VCaP (cell line): ENCODE data around the gene DIAPH1.

Experiments
- H3K27ac ChIP-seq: fragments of 450-650 bp; 2 replicates; pipeline ENCODE4 v1.5.1; 2017
- TF ChIP-seq, protein P1 (sequence below): fragments of 450-650 bp; conservative IDR thresholded peaks from 2 replicates; pipeline ENCODE4 v1.5.1; 2017; ENCODE audit warnings: mild to moderate bottlenecking, moderate library complexity

DIAPH1 gene

DNA sequence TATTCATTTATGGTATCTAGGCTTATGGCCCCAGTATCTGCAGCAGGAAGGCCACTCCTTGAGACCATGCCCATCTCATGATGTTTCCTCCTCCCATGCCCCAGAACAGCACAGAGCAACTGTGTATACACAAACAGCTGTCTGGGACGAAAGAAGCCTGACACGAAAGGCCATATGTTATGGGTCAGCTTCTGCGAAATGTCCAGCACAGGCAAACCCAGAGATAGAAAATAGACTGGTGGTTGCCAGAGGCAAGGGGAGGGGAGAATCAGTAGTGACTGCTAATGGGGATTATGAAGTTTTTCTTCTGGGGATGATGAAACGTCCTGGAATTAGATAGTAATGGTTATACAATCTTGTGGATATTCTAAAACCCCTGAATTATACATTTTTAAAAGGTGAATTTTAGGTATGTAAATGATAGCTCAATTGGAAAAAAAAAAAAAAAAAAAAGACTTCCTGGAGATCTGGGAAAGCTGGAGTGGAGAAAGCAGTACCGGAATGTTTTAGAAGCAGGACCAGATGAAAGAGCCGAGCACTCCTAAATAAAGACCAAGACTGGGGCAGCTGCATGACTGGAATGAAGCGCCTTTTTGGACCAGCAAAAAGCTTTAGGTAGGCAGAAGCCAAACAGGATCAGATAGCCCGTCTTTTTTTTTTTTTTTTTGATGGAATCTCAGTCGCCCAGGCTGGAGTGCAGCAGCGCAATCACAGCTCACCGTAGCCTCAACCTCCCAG lies 100.8 kb downstream of the DIAPH1 start:
- H3K27ac ChIP-seq, result no peak overlapping the region

GRCh38 chr5:141517312-141517711 lies 101.5 kb downstream of the DIAPH1 start:
- no peak overlapping the region for H3K27ac ChIP-seq
- TF ChIP-seq, protein P1, sequence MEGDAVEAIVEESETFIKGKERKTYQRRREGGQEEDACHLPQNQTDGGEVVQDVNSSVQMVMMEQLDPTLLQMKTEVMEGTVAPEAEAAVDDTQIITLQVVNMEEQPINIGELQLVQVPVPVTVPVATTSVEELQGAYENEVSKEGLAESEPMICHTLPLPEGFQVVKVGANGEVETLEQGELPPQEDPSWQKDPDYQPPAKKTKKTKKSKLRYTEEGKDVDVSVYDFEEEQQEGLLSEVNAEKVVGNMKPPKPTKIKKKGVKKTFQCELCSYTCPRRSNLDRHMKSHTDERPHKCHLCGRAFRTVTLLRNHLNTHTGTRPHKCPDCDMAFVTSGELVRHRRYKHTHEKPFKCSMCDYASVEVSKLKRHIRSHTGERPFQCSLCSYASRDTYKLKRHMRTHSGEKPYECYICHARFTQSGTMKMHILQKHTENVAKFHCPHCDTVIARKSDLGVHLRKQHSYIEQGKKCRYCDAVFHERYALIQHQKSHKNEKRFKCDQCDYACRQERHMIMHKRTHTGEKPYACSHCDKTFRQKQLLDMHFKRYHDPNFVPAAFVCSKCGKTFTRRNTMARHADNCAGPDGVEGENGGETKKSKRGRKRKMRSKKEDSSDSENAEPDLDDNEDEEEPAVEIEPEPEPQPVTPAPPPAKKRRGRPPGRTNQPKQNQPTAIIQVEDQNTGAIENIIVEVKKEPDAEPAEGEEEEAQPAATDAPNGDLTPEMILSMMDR, result no peak

More for the DNA sequence above, 100.8 kb downstream of the DIAPH1 start:
- TF ChIP-seq, protein P1, result no peak

DNA sequence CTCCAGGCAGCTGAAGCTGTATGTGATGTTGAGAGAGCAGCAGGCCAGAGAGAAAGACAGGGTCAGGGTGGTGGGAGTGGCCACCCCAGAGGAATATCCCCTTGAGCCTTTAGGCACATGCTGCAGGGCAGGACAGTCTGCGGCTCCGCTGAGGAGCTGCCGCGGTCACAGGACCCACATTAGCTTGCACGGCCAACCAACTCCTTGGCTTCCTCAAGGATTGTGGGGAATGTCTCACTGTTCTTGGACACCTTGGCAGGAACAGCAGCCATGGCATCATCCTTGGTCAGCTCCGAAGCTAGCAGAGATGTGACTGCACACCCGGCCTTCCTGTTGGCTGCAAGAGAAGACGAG lies 102.2 kb downstream of the DIAPH1 start:
- no peak overlapping the region for H3K27ac ChIP-seq
- TF ChIP-seq, protein P1, result no peak

GRCh38 chr5:141515946-141516671 lies 102.7 kb downstream of the DIAPH1 start:
- H3K27ac ChIP-seq, result no peak overlapping the region
- TF ChIP-seq, protein P1, result no peak

- TF ChIP-seq, protein P1, result no peak
- no peak overlapping the region for H3K27ac ChIP-seq
These were observed 103.7 kb downstream of the DIAPH1 start for GRCh38 chr5:141515141-141515540.

- TF ChIP-seq, protein P1, result no peak
These were observed 104.3 kb downstream of the DIAPH1 start for GRCh38 chr5:141514330-141515133.

More at GRCh38 chr5:141514330-141515133, 104.3 kb downstream of the DIAPH1 start:
- H3K27ac ChIP-seq, result no peak overlapping the region
